CD8-positive, alpha-beta memory T cell (primary cell): ENCODE measurements around the gene AMN. TPM values are rescaled to one million over a fixed set of nuclear protein-coding genes. Genes with fewer than 3 reads are reported as not detected.

Experiments used
- CTCF ChIA-PET: fragments of 350-600 bp; sonication (Branson Sonifier 250); formaldehyde crosslinking; loops from one replicate; lab custom pipeline; 2021; ENCODE audit warnings: antibody characterized with exemption; lab: Charles Lee
- POLR2A ChIA-PET: fragments of 350-600 bp; sonication (Branson Sonifier 250); formaldehyde crosslinking; loops from one replicate; lab custom pipeline; 2021; ENCODE audit warnings: antibody characterized with exemption; lab: Charles Lee
- DNase-seq, 5 donors: peaks; one replicate each; pipeline versions ENCODE4 v3.0.0 to v3.0.0-alpha.2; 2020 to 2022; ENCODE audit warnings: mixed read lengths in 1 of 5
- H3K27ac ChIP-seq: one replicate; pipeline ENCODE4 v1.7.0; 2013; ENCODE audit warnings: low read depth, mild to moderate bottlenecking, low read length, moderate library complexity
- H3K27me3 ChIP-seq: 2 replicates; pipeline ENCODE4 v1.7.0; 2013; ENCODE audit warnings: low read length, mild to moderate bottlenecking; ENCODE audit not compliant: insufficient read depth, poor library complexity, severe bottlenecking
- H3K36me3 ChIP-seq: 2 replicates; pipeline ENCODE4 v1.7.0; 2013; ENCODE audit warnings: mild to moderate bottlenecking, low read length, moderate library complexity; ENCODE audit not compliant: insufficient read depth
- H3K4me1 ChIP-seq: 2 replicates; pipeline ENCODE4 v1.7.0; 2013; ENCODE audit warnings: mild to moderate bottlenecking, low read length, moderate library complexity; ENCODE audit not compliant: insufficient read depth
- H3K4me3 ChIP-seq: 2 replicates; pipeline ENCODE4 v1.7.0; 2013; ENCODE audit warnings: mild to moderate bottlenecking, low read length
- H3K9me3 ChIP-seq: 2 replicates; pipeline ENCODE4 v1.7.0; 2013; ENCODE audit warnings: mild to moderate bottlenecking, low read length
- H3K27ac Mint-ChIP-seq, 8 donors: one replicate each; pipeline ENCODE4 v1.8.0; 2020 to 2021; ENCODE audit warnings: mixed read lengths in 8 of 8, mild to moderate bottlenecking in 6 of 8, inconsistent platforms in 3 of 8, moderate library complexity in 3 of 8
- H3K27me3 Mint-ChIP-seq, 2 donors: one replicate each; pipeline ENCODE4 v1.8.0; 2020 to 2021; ENCODE audit warnings: mixed read lengths in 2 of 2, mild to moderate bottlenecking in 1 of 2, moderate library complexity in 1 of 2
- H3K36me3 Mint-ChIP-seq, 3 donors: one replicate each; pipeline ENCODE4 v1.8.0; 2020 to 2021; ENCODE audit warnings: mixed read lengths in 3 of 3, inconsistent platforms in 1 of 3, mild to moderate bottlenecking in 1 of 3
- H3K4me1 Mint-ChIP-seq, 3 donors: one replicate each; pipeline ENCODE4 v1.8.0; 2020 to 2021; ENCODE audit warnings: mixed read lengths in 3 of 3, inconsistent platforms in 1 of 3, mild to moderate bottlenecking in 1 of 3
- H3K4me3 Mint-ChIP-seq, 7 donors: one replicate each; pipeline ENCODE4 v1.8.0; 2020 to 2021; ENCODE audit warnings: mixed read lengths in 7 of 7, mild to moderate bottlenecking in 6 of 7, moderate library complexity in 4 of 7, inconsistent platforms in 2 of 7
- H3K9me3 Mint-ChIP-seq, 5 donors: one replicate each; pipeline ENCODE4 v1.8.0; 2020 to 2022; ENCODE audit warnings: mixed read lengths in 5 of 5, mild to moderate bottlenecking in 3 of 5, moderate library complexity in 2 of 5, inconsistent platforms in 1 of 5
- polyA plus RNA-seq: library from polyadenylated mRNA; unstranded; fragments of 300-500 nt; fragmentation: Illumina TruSeq; gene quantifications from one replicate; pipeline ENCODE4 v1.2.3, GENCODE V29; 2021
- total RNA-seq, 2 experiments: library from RNA; stranded (reverse); gene quantifications; one replicate each; pipeline ENCODE4 v1.2.3, GENCODE V29; 2021

AMN gene
- total and polyA plus RNA-seq, 3 experiments from 2014 or later: 0.66 to 1.6 (median 0.75) TPM

GRCh38 chr14:102954081-102954789 is 31.8 kb downstream of the AMN start:
- Mint-ChIP-seq H3K4me1 (peaks cover 4 to 5% (median 5%) of the 10 kb centered on the region in 3 donors), H3K27me3 (peaks cover 3 to 9% of the 10 kb centered on the region in 2 donors), H3K4me3 (no peak overlapping the region), H3K27ac (no peak overlapping the region), H3K9me3 (no peaks in the 10 kb centered on the region), H3K36me3 (peaks cover 0 to 5% (median 0%) of the 10 kb centered on the region in 3 donors)
- no peaks in the 10 kb centered on the region for H3K27me3 ChIP-seq
- CTCF ChIA-PET: no interaction called here
- no peak overlapping the region for H3K4me3 ChIP-seq
- H3K4me1 ChIP-seq: peaks cover 8% of the 10 kb centered on the region
- H3K9me3 ChIP-seq: no peaks in the 10 kb centered on the region
- POLR2A ChIA-PET: no interaction called here
- no peak for DNase-seq
- H3K36me3 ChIP-seq: no peaks in the 10 kb centered on the region
- H3K27ac ChIP-seq: no peak overlapping the region

- Mint-ChIP-seq H3K27me3 (peaks cover 0 to 10% of the 10 kb centered on the region in 2 donors), H3K9me3 (no peaks in the 10 kb centered on the region)
- CTCF ChIA-PET: no interaction called here
Observed at GRCh38 chr14:102955636-102956408, 33.4 kb downstream of the AMN start.

GRCh38 chr14:102957222-102957621 is 34.8 kb downstream of the AMN start:
- H3K4me3 ChIP-seq: no peak overlapping the region
- no peak overlapping the region for H3K4me3 Mint-ChIP-seq
- H3K27me3 Mint-ChIP-seq: peaks cover 0 to 5% of the 10 kb centered on the region in 2 donors
- no peaks in the 10 kb centered on the region for H3K4me1 ChIP-seq
- no peaks in the 10 kb centered on the region for H3K27me3 ChIP-seq
- ChIA-PET POLR2A (no interaction called here), CTCF (no interaction called here)
- no peak overlapping the region for H3K27ac ChIP-seq
- no peaks in the 10 kb centered on the region for H3K9me3 ChIP-seq
- peaks cover 0 to 2% (median 0%) of the 10 kb centered on the region in 3 donors for H3K36me3 Mint-ChIP-seq
- no peak overlapping the region for H3K27ac Mint-ChIP-seq
- no peaks in the 10 kb centered on the region for H3K36me3 ChIP-seq
- no peak for DNase-seq
- H3K9me3 Mint-ChIP-seq: no peaks in the 10 kb centered on the region
- no peaks in the 10 kb centered on the region for H3K4me1 Mint-ChIP-seq

More at GRCh38 chr14:102955636-102956408, 33.4 kb downstream of the AMN start:
- no peaks in the 10 kb centered on the region for H3K36me3 ChIP-seq
- H3K36me3 Mint-ChIP-seq: peaks cover 0 to 2% (median 0%) of the 10 kb centered on the region in 3 donors
- no peaks in the 10 kb centered on the region for H3K4me1 Mint-ChIP-seq
- H3K4me1 ChIP-seq: no peaks in the 10 kb centered on the region
- POLR2A ChIA-PET: no interaction called here
- no peak overlapping the region for H3K4me3 ChIP-seq
- no peak overlapping the region for H3K4me3 Mint-ChIP-seq
- H3K9me3 ChIP-seq: no peaks in the 10 kb centered on the region
- H3K27ac Mint-ChIP-seq: no peak overlapping the region
- no peaks in the 10 kb centered on the region for H3K27me3 ChIP-seq
- no peak overlapping the region for H3K27ac ChIP-seq
- no peak for DNase-seq

GRCh38 chr14:102958461-102958860 is 36.0 kb downstream of the AMN start:
- Histone ChIP-seq H3K27ac (no peak overlapping the region), H3K9me3 (no peaks in the 10 kb centered on the region), H3K36me3 (no peaks in the 10 kb centered on the region), H3K4me3 (no peak overlapping the region), H3K4me1 (no peaks in the 10 kb centered on the region), H3K27me3 (no peaks in the 10 kb centered on the region)
- H3K36me3 Mint-ChIP-seq: no peaks in the 10 kb centered on the region
- ChIA-PET CTCF (no interaction called here), POLR2A (no interaction called here)
- no peaks in the 10 kb centered on the region for H3K4me1 Mint-ChIP-seq
- H3K4me3 Mint-ChIP-seq: no peak overlapping the region
- H3K27me3 Mint-ChIP-seq: peaks cover 0 to 3% of the 10 kb centered on the region in 2 donors
- H3K9me3 Mint-ChIP-seq: no peaks in the 10 kb centered on the region
- DNase-seq: no peak
- no peak overlapping the region for H3K27ac Mint-ChIP-seq

GRCh38 chr14:102962111-102962627 is 39.7 kb downstream of the AMN start:
- H3K4me1 ChIP-seq: no peaks in the 10 kb centered on the region
- Mint-ChIP-seq H3K4me1 (no peaks in the 10 kb centered on the region), H3K27me3 (peaks cover 0 to 1% of the 10 kb centered on the region in 2 donors), H3K4me3 (no peak overlapping the region), H3K27ac (no peak overlapping the region), H3K36me3 (no peaks in the 10 kb centered on the region), H3K9me3 (no peaks in the 10 kb centered on the region)
- DNase-seq: no peak
- CTCF ChIA-PET: no interaction called here
- no peak overlapping the region for H3K4me3 ChIP-seq
- H3K9me3 ChIP-seq: no peaks in the 10 kb centered on the region
- H3K27ac ChIP-seq: no peak overlapping the region
- POLR2A ChIA-PET: no interaction called here
- H3K36me3 ChIP-seq: no peaks in the 10 kb centered on the region
- no peaks in the 10 kb centered on the region for H3K27me3 ChIP-seq

GRCh38 chr14:102964152-102964730 is 41.8 kb downstream of the AMN start:
- peaks cover 0 to 1% of the 10 kb centered on the region in 2 donors for H3K27me3 Mint-ChIP-seq
- no peaks in the 10 kb centered on the region for H3K4me1 Mint-ChIP-seq
- POLR2A ChIA-PET: no interaction called here
- no peak overlapping the region for H3K27ac Mint-ChIP-seq
- CTCF ChIA-PET: no interaction called here
- H3K4me3 ChIP-seq: no peak overlapping the region
- no peaks in the 10 kb centered on the region for H3K9me3 ChIP-seq
- H3K36me3 Mint-ChIP-seq: no peaks in the 10 kb centered on the region
- H3K4me3 Mint-ChIP-seq: no peak overlapping the region
- H3K36me3 ChIP-seq: no peaks in the 10 kb centered on the region
- H3K4me1 ChIP-seq: no peaks in the 10 kb centered on the region
- DNase-seq: no peak
- H3K27ac ChIP-seq: no peak overlapping the region
- no peaks in the 10 kb centered on the region for H3K27me3 ChIP-seq
- H3K9me3 Mint-ChIP-seq: no peaks in the 10 kb centered on the region

GRCh38 chr14:102965282-102965681 is 42.8 kb downstream of the AMN start:
- ChIA-PET CTCF (no interaction called here), POLR2A (no interaction called here)
- Histone ChIP-seq H3K27ac (no peak overlapping the region), H3K27me3 (no peaks in the 10 kb centered on the region), H3K4me1 (no peaks in the 10 kb centered on the region), H3K36me3 (no peaks in the 10 kb centered on the region), H3K9me3 (no peaks in the 10 kb centered on the region), H3K4me3 (no peak overlapping the region)
- H3K36me3 Mint-ChIP-seq: no peaks in the 10 kb centered on the region
- no peak overlapping the region for H3K27ac Mint-ChIP-seq
- no peak for DNase-seq
- H3K4me3 Mint-ChIP-seq: no peak overlapping the region
- no peaks in the 10 kb centered on the region for H3K4me1 Mint-ChIP-seq
- no peaks in the 10 kb centered on the region for H3K9me3 Mint-ChIP-seq
- H3K27me3 Mint-ChIP-seq: peaks cover 0 to 1% of the 10 kb centered on the region in 2 donors
